GM23338 (cell line): ENCODE measurements around the gene CYP21A2.

Experiments
- CTCF ChIP-seq, 2 experiments: fragments of 200-600 bp in 1 of 2; sonication (generic) in 1 of 2; conservative IDR thresholded peaks; 2 replicates each; pipeline versions ENCODE4 v1.5.1 to v1.6.1; 2016 to 2017; ENCODE audit warnings: antibody characterized with exemption in 2 of 2, low read depth in 2 of 2, mild to moderate bottlenecking in 2 of 2, moderate library complexity in 1 of 2
- EZH2 ChIP-seq: fragments of 200-600 bp; sonication (generic); IDR thresholded peaks from one replicate; pipeline ENCODE4 v1.8.0; 2017; ENCODE audit warnings: antibody characterized with exemption, mild to moderate bottlenecking, low read depth; ENCODE audit not compliant: unreplicated experiment
- EZH2phosphoT487 ChIP-seq: fragments of 200-600 bp; sonication (generic); IDR thresholded peaks from one replicate; pipeline ENCODE4 v1.8.1; 2018; ENCODE audit warnings: antibody characterized with exemption; ENCODE audit not compliant: unreplicated experiment

GRCh38 chr6:32056254-32056653 lies 18.0 kb downstream of the CYP21A2 start:
- no peak for TF ChIP-seq CTCF (conservative IDR thresholded peaks at IDR 0.05; ENCODE audit: low read depth in 2 of 2)
- TF ChIP-seq EZH2phosphoT487: no peak
- TF ChIP-seq EZH2: no peak
